K562 (cell line): ENCODE measurements around the gene ZNF165. TPM values are rescaled to one million over a fixed set of nuclear protein-coding genes. Genes with fewer than 3 reads are reported as not detected.

ENCODE experiments used
- ATF2 ChIP-seq: sonication (generic); formaldehyde crosslinking; IDR thresholded peaks from 2 replicates; pipeline ENCODE4 v1.8.1; 2022; ENCODE audit warnings: missing genetic modification reagents
- CBFA2T3 ChIP-seq: fragments of 450-650 bp; IDR thresholded peaks from 2 replicates; pipeline ENCODE4 v1.6.1; 2017
- CBX8 ChIP-seq: fragments of 200-600 bp; sonication (generic); IDR thresholded peaks from 2 replicates; pipeline ENCODE4 v1.6.1; 2012; ENCODE audit warnings: borderline replicate concordance, mixed run types, low read depth, mild to moderate bottlenecking, moderate library complexity, mixed read lengths, low read length, control low read depth, inconsistent platforms; ENCODE audit not compliant: poor library complexity, severe bottlenecking; ENCODE audit errors: extremely low read depth
- CHD1 ChIP-seq: fragments of 200-600 bp; sonication (generic); IDR thresholded peaks from one replicate; pipeline ENCODE4 v1.6.1; 2012; ENCODE audit warnings: mild to moderate bottlenecking, moderate library complexity, low read length, inconsistent platforms
- CHD2 ChIP-seq: IDR thresholded peaks from 2 replicates; pipeline ENCODE4 v1.6.1; 2011; ENCODE audit warnings: low read depth, low read length
- CREBBP ChIP-seq: IDR thresholded peaks from one replicate; pipeline ENCODE4 v1.6.1; 2012; ENCODE audit warnings: low read depth, mild to moderate bottlenecking, control low read depth, inconsistent platforms, low read length
- ELF1 ChIP-seq: fragments of 200-800 bp; sonication (Bioruptor generic); IDR thresholded peaks from 2 replicates; pipeline ENCODE4 v1.6.1; 2016; ENCODE audit warnings: missing genetic modification characterization, missing compliant biosample characterization
- FOXM1 ChIP-seq, 2 experiments: fragments of 450-650 bp in 1 of 2; sonication (generic) in 1 of 2; formaldehyde crosslinking in 1 of 2; IDR thresholded peaks; 2 replicates each; pipeline versions ENCODE4 v1.6.1 to v1.9.0; 2017 to 2022; ENCODE audit warnings: low read depth in 2 of 2, mild to moderate bottlenecking in 2 of 2, missing genetic modification reagents in 1 of 2, moderate library complexity in 1 of 2
- GTF3C2 ChIP-seq: IDR thresholded peaks from 3 replicates; pipeline ENCODE4 v1.6.1; 2011; ENCODE audit warnings: borderline replicate concordance, mild to moderate bottlenecking, moderate library complexity; ENCODE audit not compliant: insufficient read length; ENCODE audit errors: extremely low read depth
- MTF1 ChIP-seq: fragments of 250-450 bp; sonication (Bioruptor Pico); IDR thresholded peaks from 2 replicates; pipeline ENCODE4 v1.9.0; 2021; ENCODE audit warnings: moderate library complexity, mild to moderate bottlenecking, inconsistent platforms, borderline replicate concordance
- MXI1 ChIP-seq: IDR thresholded peaks from 2 replicates; pipeline ENCODE4 v1.6.1; 2011; ENCODE audit warnings: low read depth, mild to moderate bottlenecking, improper control_type of control experiment, low read length
- NFXL1 ChIP-seq: fragments of 450-650 bp; formaldehyde crosslinking; IDR thresholded peaks from 2 replicates; pipeline ENCODE4 v1.4.0; 2021; ENCODE audit warnings: mild to moderate bottlenecking
- NR2C1 ChIP-seq, 2 experiments: fragments of 450-650 bp; IDR thresholded peaks; 2 replicates each; pipeline ENCODE4 v1.6.1; 2017; ENCODE audit warnings: mild to moderate bottlenecking in 2 of 2, antibody characterized with exemption in 1 of 2, inconsistent platforms in 1 of 2, missing compliant biosample characterization in 1 of 2, missing genetic modification characterization in 1 of 2
- PYGO2 ChIP-seq: fragments of 450-650 bp; IDR thresholded peaks from 2 replicates; pipeline ENCODE4 v1.6.1; 2016; ENCODE audit warnings: mild to moderate bottlenecking, missing genetic modification characterization, moderate library complexity, missing compliant biosample characterization
- RAD21 ChIP-seq, 2 experiments: fragments of 250-450 bp in 1 of 2; fragments of 450-650 bp in 1 of 2; sonication (Bioruptor Pico) in 1 of 2; formaldehyde crosslinking in 1 of 2; IDR thresholded peaks in 1 of 2; conservative IDR thresholded peaks in 1 of 2; 2 replicates each; pipeline versions ENCODE4 v1.4.0 to v1.8.0; 2020 to 2022; ENCODE audit warnings: mild to moderate bottlenecking in 2 of 2, moderate library complexity in 1 of 2
- ZNF444 ChIP-seq: fragments of 250-450 bp; sonication (Bioruptor Pico); IDR thresholded peaks from 2 replicates; pipeline ENCODE4 v1.4.0; 2020; ENCODE audit warnings: mild to moderate bottlenecking, moderate library complexity
- polyA plus RNA-seq, 8 experiments: library from polyadenylated mRNA; depleted of rRNA in 4 of 8; stranded (reverse) in 5 of 8; unstranded in 3 of 8; fragments of >200 nt; fragmentation: Nextera tagmentation in 2 of 8; fragmentation: Illumina TruSeq in 1 of 8; extraction: Ambion mirVana in 2 of 8; extraction: Trizol in 1 of 8; gene quantifications; 2 replicates each; pipeline versions ENCODE4 v1.2.1 to v1.2.3, GENCODE V29; 2011 to 2014; ENCODE audit warnings: inconsistent platforms in 1 of 8, missing spikeins in 1 of 8
- total RNA-seq, 7 experiments: library from RNA; depleted of rRNA in 6 of 7; stranded (reverse); fragments of >200 nt in 6 of 7; fragmentation: Illumina TruSeq in 2 of 7; extraction: Trizol in 2 of 7; gene quantifications; 2 replicates each; pipeline versions ENCODE4 v1.2.1 to v1.2.3, GENCODE V29; 2011 to 2021; ENCODE audit warnings: low replicate concordance in 1 of 7
- TF ChIP-seq, protein P1 (sequence below): sonication (generic); formaldehyde crosslinking; IDR thresholded peaks from 2 replicates; pipeline ENCODE4 v1.8.0; 2022; ENCODE audit warnings: mild to moderate bottlenecking, missing genetic modification reagents

The ZNF165 gene
- total and polyA plus RNA-seq, 9 of the 15 experiments (the other 6 are each of a cell fraction or from before 2014, with no cell fraction given), result 0.82 to 3.6 (median 1.2) TPM

GRCh38 chr6:28104392-28105244 is 24.2 kb downstream of the ZNF165 start (continued):
- no peak for TF ChIP-seq NFXL1 (CRISPR knock-in tag)
- TF ChIP-seq MTF1 (CRISPR knock-in tag), result no peak
- 0 out of 2 replicates have a peak, but pooled peaks have one; percentile 2 for TF ChIP-seq CBFA2T3
- TF ChIP-seq CHD1, result no peak
- TF ChIP-seq NR2C1 (IDR thresholded peaks at IDR 0.05), result no peak
- no peak; the same call in none of the 2 replicates for TF ChIP-seq NR2C1 (tag; IDR thresholded peaks at IDR 0.05)
- TF ChIP-seq, protein P1, sequence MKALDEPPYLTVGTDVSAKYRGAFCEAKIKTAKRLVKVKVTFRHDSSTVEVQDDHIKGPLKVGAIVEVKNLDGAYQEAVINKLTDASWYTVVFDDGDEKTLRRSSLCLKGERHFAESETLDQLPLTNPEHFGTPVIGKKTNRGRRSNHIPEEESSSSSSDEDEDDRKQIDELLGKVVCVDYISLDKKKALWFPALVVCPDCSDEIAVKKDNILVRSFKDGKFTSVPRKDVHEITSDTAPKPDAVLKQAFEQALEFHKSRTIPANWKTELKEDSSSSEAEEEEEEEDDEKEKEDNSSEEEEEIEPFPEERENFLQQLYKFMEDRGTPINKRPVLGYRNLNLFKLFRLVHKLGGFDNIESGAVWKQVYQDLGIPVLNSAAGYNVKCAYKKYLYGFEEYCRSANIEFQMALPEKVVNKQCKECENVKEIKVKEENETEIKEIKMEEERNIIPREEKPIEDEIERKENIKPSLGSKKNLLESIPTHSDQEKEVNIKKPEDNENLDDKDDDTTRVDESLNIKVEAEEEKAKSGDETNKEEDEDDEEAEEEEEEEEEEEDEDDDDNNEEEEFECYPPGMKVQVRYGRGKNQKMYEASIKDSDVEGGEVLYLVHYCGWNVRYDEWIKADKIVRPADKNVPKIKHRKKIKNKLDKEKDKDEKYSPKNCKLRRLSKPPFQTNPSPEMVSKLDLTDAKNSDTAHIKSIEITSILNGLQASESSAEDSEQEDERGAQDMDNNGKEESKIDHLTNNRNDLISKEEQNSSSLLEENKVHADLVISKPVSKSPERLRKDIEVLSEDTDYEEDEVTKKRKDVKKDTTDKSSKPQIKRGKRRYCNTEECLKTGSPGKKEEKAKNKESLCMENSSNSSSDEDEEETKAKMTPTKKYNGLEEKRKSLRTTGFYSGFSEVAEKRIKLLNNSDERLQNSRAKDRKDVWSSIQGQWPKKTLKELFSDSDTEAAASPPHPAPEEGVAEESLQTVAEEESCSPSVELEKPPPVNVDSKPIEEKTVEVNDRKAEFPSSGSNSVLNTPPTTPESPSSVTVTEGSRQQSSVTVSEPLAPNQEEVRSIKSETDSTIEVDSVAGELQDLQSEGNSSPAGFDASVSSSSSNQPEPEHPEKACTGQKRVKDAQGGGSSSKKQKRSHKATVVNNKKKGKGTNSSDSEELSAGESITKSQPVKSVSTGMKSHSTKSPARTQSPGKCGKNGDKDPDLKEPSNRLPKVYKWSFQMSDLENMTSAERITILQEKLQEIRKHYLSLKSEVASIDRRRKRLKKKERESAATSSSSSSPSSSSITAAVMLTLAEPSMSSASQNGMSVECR (CRISPR knock-in tag), result peak; percentile 56; the same call in 1 of the 2 replicates
- TF ChIP-seq GTF3C2, result no peak
- TF ChIP-seq CBX8, result no peak
- TF ChIP-seq ELF1 (tag), result peak; percentile 87
- TF ChIP-seq CREBBP, result no peak
- TF ChIP-seq ZNF444 (CRISPR knock-in tag), result 0 out of 2 replicates have a peak, but pooled peaks have one; percentile 34
- peak; percentile 46 to 59 for TF ChIP-seq RAD21 (CRISPR knock-in tag; conservative IDR thresholded peaks at IDR 0.05 in 1 of 2, IDR thresholded peaks at IDR 0.05 in 1 of 2)
- no peak for TF ChIP-seq ATF2 (CRISPR knock-in tag)
- TF ChIP-seq PYGO2 (tag), result no peak
- peak; percentile 9; the same call in 1 of the 2 replicates for TF ChIP-seq FOXM1 (IDR thresholded peaks at IDR 0.05; ENCODE audit: low read depth)
- 0 out of 2 replicates have a peak, but pooled peaks have one; percentile 83 for TF ChIP-seq FOXM1 (CRISPR knock-in tag; IDR thresholded peaks at IDR 0.05; ENCODE audit: low read depth)
- no peak for TF ChIP-seq MXI1
- TF ChIP-seq CHD2, result no peak
